Measurements from ENCODE around the gene PRKAR1B.

The PRKAR1B gene

DNA sequence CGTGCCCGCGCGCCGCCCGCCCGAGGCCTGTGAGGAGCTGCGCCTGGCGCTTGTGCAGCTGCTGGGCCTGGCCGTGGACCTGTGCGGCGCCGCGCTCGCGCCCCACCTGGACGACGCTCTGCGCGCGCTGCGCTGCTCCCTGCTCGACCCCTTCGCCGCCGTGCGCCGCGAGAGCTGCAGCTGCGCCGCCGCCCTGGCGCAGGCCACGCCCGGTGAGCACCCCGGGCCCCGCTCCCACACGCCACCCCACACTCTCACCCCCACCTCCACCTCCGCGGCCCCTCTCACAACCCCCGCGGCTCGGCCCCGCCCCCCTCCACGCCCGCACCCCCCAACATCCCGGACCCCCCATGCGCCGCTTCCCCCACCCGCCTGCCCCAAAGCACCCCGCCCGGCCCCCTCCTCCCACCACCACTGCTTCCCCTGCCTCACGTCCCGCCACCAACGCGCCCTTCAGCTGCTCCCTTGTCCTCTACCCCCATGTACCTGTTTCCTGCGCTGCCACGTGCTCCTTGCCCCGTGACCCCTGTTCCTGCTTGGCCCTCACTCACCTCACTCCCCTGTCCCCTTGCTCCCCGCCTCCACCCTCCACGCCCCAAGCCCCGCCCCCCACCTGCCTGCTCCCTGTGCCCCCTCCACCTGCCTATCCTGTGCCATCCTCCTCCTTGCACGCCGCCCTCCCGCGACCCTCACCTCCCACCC is at the start of gene PRKAR1B:
Gene PRKAR1B, minus strand, starts transcription at position 178 of the 702 bp plus-strand sequence. CDS start 15,776 bp downstream, outside the sequence.
- DNase-seq (ENCODE audit: low read depth in 4 of 4, low spot score in 1 of 4) = peak in 2 of 4 experiments; percentile 23 to 50

DNA sequence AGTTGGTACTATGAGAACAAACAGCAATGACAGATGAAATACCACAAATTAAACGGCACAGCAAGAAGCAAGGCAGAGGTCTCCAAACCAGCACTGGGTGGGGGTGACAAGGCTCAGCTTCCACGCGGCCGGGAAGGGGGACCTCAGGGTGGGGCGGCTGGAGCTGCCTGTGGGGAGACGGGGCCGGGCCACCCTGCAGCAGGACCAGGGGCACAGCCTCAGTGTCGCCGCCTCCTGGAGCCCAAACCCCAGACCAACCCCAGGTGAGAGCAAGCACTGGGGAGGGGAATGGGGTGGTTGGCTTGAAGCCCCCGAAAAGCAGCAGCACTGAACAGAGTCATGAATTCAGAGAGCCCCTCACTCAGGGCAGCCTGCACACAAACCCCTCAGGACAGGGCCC is 49.3 kb upstream of the PRKAR1B start:
- DNase-seq (ENCODE audit: low read depth in 4 of 4, low spot score in 1 of 4) = no peak

DNA sequence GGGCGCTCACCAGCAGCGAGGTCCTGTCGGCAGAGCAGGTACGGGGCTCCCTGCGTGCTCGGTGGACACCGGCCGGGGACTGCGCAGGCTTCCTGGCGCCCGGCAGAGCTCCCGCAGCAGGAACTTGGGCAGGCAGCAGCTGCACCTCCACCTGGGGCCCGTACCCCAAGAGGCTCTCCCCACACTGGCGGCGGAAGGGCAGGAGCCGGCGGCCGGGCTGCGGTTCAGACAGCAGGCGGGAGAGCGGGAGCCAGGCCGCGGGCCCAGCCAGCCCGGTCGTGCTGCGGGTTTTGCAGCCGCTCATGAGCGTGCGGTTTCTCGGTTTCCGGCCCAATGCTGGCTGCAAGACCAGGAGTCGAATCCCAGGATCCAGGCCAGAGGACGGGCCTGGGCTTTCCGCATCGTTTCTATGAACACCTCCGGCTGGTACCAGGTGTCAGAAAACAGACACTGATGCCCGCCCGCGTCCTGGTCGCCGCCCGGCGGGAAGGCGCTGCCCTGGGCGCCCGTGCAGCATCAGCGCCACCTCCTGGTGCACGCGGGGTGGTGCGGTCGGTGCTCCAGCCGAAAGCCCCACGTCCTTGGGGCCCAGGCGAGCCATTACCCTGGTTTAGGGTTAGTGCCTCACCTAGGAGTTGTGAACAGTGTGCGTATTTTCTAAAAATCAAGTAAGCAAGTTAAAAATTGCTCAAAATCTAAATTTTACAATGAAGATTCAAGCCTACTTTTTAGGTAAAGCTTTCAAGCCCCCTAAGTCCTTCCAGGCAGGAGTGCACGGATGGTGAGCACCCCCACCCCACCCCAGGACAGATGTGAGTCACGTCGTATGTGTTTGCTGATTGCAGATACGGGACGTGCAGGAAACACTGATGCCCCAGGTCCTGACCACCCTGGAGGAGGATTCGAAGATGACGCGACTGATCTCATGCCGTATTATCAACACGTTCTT is 47.4 kb upstream of the PRKAR1B start:
- DNase-seq (ENCODE audit: low read depth in 4 of 4, low spot score in 1 of 4) = peak; percentile 23 to 55 (median 50)

DNA sequence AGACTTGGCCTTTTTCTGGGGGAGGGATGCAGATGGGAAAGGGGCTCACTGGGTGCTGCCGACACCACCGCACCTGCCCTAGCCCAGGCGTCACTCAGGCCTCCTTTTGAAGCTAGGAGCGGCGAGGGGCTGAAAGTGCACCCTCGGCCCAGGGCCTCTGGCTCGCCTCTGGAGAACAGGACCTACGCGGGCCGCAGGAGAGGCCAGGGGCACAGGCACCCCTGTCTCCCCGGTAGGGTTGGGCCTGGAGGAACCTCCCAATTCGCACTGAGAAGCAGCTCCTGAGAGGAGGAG is 46.5 kb upstream of the PRKAR1B start:
- DNase-seq (ENCODE audit: low read depth in 4 of 4, low spot score in 1 of 4) = no peak

DNA sequence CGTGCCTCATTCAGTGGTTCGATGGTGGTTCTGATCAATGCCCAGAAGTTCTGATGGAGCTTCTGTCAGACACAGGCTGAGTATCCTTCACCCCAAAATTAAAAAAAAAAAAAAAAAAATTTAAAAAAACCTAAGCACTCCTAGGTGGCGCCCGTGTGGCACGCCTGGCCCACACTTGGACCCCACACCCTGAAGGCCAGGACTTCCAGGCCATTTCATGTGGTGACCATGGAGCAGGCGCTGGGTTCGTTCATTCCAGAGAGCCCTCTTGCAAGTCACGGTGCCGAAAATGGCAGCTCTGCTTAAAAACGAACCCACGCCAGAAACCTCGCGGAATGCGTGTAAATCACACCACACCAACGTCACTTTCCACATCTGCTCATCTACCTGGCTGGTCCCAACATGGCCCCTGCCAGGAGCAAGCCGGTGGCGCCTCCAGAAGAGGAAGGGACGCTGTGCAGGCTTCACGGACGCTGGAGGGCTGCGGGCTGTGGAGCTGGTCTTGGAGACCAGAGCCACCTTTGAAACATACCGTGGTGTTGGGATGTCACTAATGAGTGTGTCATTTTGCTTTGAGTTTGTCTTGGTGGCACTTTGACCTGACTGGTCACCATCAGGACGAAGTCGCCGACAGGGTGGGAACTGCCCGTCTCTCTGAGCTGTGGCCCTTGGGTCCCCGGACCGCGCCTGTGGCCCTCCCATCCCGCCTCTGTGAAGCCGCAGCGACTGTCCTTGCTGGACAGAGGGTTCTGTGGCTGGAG is 46.0 kb upstream of the PRKAR1B start:
- DNase-seq (ENCODE audit: low read depth in 4 of 4, low spot score in 1 of 4) = no peak

DNA sequence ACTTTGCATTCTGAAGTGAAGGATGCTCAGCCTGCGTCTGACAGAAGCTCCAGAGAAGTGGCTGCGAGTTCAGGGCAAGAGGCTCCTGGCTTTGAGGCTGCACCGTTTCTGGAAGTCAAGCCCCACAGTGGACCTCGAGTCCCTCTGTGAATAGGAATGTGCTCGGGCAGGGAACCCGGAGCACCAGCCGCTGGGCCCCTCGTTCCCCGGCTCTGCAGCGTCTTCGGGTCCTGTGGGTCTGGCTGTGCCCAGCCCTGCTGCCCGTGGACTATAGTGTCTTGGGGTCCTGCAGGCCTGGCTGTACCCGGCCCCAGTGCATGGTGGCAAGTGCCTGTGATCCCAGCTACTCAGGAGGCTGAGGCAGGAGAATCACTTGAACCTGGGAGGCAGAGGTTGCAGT is 45.3 kb upstream of the PRKAR1B start:
- DNase-seq (ENCODE audit: low read depth in 4 of 4, low spot score in 1 of 4) = no peak

DNA sequence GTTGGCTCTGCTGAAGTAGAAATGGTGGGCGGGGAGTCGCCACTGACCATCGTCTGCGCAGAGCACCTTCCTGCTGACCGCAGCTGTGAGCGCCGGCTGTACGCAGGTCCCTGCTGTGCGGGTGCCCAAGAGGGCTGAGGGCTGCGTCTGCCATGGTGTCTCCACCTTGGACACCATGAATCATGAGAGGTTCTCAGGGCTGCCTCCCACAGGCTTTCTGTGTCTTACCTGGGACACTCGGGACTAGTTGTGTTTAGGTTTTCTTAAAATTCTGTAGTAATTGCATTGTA is 44.9 kb upstream of the PRKAR1B start:
- DNase-seq (ENCODE audit: low read depth in 4 of 4, low spot score in 1 of 4) = no peak

DNA sequence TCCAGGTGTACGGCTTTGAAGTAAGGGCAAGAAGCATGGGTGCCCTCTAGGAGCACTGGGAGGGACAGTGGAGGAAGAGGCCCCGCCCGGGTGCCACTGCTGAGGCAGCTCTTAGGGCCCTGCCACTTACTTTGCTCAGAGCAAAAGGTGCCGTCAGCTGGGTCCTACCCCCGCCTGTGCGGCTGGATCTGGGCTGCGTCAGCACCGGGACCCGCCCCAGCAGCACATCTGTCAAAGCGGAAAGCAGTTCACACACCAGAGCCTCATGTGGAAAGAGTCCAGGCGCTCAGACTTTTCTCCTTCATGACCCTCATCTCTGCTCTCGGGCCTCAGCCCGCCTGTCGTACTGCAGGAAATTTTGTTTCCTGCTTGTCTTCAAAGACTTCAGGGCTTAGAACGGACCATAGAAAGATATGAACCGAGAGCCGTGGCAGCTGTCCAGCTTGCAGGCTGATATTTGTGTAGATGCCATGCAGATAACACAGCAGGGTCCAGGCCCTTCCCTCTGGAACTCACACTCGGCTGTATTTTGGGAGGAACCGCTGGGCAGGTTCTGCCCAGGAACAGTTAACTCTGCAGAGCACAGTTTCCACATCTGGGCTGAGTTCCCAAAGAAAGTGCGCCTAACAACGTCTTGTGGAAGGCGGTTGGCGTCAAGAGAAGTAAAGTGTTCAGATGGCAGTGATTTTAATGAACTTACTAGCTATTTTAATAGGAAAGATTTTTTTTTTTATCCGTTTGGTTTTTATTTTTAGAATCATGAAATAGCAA is 44.3 kb upstream of the PRKAR1B start:
- DNase-seq (ENCODE audit: low read depth in 4 of 4, low spot score in 1 of 4) = no peak

DNA sequence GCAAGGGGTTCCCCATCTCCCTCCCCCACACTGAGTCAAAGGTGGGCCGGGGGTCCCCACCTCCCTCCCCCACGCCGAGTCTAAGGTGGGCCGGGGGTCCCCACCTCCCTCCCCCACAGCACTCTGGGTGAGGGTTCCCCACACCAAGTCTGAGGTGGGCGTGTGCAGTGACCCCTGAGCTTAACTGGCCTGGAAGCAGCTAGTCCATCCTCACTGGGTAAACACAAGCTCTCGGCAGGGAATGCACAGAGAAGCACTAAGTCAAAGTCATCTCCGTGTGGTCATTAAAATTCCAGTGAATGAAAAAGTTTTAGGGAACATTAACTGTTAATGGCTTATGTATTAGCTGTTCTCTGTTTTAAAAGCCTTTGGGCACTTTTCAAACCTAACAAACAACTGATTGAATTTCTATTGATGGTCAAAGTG is 43.7 kb upstream of the PRKAR1B start:
- DNase-seq (ENCODE audit: low read depth in 4 of 4, low spot score in 1 of 4) = no peak

DNA sequence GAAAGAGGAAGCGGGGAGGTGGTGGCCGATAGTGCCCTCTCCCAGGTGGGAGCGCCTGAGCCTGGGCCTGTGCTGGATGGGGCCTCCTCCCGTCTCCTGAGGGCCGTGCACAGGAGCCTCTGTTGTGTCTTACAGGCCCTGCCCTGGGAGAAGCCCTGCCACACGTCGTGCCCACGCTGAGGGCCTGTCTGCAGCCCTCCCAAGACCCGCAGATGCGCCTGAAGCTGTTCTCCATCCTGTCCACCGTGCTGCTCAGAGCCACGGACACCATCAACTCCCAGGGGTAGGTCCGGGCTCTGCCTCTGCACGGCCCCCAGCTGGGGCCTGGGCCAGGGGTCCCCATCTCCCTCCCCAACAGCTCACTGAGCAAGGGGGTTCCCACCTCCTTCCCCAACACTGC is 43.3 kb upstream of the PRKAR1B start:
- no peak for DNase-seq (ENCODE audit: low read depth in 4 of 4, low spot score in 1 of 4)

DNA sequence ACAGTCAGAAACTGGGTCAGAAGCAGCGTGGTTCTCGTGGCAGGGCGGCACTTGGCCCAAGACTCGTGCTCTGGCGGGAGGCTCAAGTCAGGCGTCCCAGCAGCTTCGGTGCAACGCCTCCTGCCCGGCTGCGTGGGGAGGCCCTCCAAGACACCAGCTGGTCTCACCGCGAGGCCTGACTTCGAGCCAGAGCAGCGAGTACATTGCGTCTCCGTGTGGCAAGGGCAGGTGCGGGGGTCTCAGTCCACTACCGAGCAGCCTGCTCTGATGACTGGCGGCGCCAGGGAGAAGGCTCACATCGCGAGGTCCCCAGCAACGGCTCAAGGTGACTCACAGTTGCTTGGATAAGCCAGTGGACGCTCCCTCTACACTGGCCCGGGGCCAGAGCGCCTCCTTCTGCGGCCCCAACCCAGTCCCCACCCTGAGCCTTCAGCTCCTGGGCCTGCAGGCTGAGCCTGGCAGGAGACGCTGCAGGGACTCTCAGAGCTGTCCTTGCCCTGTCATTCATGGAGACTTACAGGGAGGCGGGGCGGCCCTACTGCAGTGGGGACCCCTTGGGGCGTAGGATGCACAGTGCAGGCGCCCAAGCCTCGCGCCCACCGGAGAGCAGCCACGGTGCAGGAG is 41.9 kb upstream of the PRKAR1B start:
- no peak for DNase-seq (ENCODE audit: low read depth in 4 of 4, low spot score in 1 of 4)

DNA sequence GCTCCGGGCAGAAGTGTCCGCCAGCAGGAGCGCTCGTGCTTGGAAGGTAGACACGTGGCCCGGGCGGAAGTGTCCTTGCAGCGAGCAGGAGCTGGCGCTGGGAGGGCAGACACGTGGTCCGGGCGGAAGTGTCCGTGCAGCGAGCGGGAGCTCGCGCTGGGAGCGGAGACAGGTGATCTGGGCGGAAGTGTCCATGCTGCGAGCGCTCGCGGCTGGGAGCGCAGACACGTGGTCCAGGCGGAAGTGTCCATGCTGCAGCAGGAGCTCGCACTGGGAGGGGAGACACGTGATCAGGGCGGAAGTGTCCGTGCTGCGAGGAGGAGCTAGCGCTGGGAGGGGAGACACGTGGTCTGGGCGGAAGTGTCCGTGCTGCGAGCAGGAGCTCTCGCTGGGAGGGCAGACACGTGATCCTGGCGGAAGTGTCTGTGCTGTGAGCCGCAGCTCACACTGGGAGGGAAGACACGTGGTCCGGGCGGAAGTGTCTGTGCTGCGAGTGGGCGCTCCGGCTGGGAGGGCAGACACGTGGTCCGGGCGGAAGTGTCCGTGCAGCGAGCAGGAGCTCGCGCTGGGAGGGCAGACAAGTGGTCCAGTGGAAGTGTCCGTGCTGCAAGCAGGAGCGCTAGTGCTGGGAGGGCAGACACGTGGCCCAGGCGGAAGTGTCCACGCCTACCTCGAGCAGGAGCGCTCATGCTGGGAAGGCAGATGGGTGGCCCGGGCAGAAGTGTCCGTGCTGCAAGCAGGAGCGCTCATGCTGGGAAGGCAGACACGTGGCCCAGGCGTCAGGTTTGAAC is 41.1 kb upstream of the PRKAR1B start:
- DNase-seq (ENCODE audit: low read depth in 4 of 4, low spot score in 1 of 4) = no peak

DNA sequence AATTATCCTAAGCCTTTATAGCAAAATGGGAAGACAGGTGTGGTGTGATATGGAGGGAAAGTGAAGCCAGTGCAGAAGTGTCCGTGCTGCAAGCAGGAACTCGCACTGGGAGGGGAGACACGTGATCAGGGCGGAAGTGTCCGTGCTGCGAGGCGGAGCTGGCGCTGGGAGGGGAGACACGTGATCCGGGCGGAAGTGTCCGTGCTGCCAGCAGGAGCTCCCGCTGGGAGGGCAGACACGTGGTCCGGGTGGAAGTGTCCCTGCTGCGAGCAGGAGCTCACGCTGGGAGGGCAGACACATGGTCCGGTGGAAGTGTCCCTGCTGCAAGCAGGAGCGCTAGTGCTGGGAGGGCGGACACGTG is 40.5 kb upstream of the PRKAR1B start:
- no peak for DNase-seq (ENCODE audit: low read depth in 4 of 4, low spot score in 1 of 4)

DNA sequence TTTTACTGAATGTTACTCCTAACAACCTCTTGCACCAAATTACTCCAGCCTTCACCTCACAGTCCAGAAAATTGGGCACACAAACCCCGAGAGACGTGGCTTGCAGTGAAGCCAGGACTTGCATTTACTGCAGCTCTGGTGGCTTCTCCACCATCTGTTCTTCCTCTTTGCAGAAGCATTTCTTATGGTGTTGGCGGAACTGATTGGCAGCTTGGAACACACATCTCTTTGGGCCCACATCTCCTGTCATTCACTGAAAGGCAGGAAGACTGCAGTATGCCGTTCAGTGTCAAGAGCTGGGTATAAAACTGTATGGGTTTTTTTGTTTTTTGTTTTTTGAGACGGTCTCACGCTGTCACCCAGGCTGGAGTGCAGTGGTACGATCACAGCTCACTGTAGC is 38.3 kb upstream of the PRKAR1B start:
- no peak for DNase-seq (ENCODE audit: low read depth in 4 of 4, low spot score in 1 of 4)

DNA sequence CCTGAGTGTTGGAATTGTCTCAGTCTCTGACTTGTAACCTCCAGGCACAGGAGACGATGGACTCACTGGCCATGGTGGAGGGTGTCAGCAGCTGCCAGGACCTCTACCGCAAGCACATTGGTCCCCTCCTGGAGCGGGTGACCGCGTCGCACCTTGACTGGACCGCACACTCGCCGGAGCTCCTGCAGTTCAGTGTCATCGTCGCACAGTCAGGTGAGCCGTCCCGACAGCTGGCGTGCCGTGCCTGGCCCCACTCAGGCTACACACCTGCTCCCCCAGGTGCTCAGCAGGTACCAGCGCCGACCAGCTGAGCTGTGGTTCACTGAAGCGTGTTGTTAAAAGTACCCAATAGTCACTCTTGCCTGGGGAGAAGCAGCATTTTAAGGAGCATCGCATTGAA is 36.7 kb upstream of the PRKAR1B start:
- DNase-seq (ENCODE audit: low read depth in 4 of 4, low spot score in 1 of 4) = no peak

DNA sequence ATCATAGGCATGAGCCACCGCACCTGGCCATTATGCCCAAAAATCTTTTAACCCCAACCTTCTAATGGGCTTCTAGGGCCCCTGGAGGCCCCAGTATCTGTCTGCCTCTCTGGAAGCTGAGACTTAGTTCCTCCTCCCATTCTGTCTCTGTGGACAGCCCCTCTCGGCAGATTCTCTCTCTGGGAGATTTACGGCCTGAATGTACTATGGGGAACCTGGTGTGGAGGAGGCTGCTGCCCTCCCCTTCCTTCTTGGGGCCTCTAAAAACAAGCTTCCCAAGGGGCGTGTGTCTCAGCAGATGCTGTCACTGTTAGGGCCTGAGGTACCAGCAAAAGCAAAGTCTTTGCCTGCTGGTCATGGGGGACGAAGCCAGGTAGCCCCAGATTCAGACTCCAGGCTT is 35.8 kb upstream of the PRKAR1B start:
- no peak for DNase-seq (ENCODE audit: low read depth in 4 of 4, low spot score in 1 of 4)

DNA sequence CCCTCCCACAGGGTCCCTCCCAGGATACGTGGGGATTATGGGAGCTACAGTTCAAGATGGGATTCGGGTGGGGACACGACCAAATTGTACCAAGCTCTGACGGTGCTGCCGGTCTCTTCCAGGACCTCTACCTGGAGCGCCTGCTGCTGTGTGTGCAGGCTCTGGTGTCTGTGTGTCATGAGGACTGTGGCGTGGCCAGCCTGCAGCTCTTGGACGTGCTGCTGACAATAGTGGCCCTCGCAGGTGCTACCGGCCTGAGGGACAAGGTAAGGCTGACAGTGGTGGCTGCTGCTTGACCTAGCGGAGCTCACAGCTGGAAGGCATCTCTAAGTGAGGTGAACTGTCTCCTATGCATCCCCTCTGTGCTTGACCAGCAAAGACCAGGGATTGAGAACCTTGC is 34.5 kb upstream of the PRKAR1B start:
- DNase-seq (ENCODE audit: low read depth in 4 of 4, low spot score in 1 of 4) = no peak

DNA sequence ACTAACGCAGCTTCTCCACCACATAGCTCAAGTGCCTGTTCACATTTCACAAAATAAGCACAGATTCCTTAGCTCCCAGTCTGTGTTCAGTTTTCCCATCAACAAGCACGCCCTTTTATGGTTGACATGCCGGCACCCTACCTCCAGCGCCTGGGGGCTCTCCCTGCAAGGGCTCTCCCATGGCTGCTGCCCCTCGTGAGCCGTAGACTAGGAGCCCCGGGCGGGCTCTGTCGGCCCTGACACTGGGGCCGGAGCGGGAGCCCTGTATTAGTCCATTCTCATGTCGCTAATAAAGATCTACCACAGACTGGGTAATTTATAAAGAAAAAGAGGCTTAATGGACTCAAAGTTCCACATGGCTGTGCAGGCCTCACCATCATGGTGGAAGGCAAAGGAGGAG is 34.0 kb upstream of the PRKAR1B start:
- DNase-seq (ENCODE audit: low read depth in 4 of 4, low spot score in 1 of 4) = no peak

DNA sequence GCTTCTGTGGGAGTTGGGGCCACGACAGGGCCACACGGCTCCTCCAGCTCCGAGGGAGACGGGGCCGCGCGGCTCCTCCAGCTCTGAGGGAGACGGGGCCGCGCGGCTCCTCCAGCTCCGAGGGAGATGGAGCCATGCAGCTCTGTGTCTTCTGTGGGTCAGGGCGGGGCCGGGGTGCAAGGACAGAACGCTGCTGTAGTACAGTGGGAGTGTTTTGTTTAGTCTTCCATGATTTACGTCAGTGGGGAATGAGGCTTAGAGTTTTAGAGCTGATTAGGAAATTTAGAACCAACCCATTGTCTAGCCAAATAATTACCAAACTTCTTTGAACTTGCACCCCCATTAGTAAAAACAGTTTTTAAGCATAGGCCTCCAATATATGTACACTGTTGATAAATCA is 32.9 kb upstream of the PRKAR1B start:
- DNase-seq (ENCODE audit: low read depth in 4 of 4, low spot score in 1 of 4) = no peak

DNA sequence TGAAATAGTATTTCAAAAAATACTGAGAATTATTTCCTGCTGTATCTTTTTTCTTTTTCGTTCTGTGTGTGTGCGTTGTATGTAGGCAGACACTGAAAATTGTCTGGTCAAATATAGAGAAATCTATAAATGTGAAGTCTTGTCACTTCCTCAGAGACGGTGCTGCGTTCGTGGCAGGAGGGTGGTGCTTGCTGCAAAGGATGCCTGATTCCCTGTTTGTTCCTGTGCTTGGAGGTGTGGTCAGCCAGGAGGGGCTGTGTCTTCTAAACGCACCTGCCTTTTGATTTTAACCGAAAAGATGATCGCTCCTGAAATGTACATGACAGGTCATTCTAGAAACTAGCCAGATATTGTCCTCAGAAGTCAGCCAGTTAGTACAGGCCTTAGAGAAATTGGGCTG is 32.5 kb upstream of the PRKAR1B start:
- no peak for DNase-seq (ENCODE audit: low read depth in 4 of 4, low spot score in 1 of 4)
